Measurements from ENCODE around the gene GALNT17.
"Not testable (repeated sequence)": the region's sequence is repeated elsewhere in the genome, so short reads cannot be mapped to it uniquely, and the experiment has no call there.

GALNT17 gene

GRCh38 chr7:71735961-71736556, 604.1 kb downstream of the GALNT17 start:
- TF ChIP-seq CTCF (IDR thresholded peaks at IDR 0.05; ENCODE audit: insufficient read depth, low read length, missing control alignments), result peak; percentile 86
- CTCF ChIA-PET, result interaction anchor here (0.7 to 10.3 kb wide), 18 partner anchors 9 to 907 kb away, joined by 3 to 185 read pairs (median 4); no protein-coding TSS in a partner anchor
- no peak overlapping the region for H3K4me3 ChIP-seq (ENCODE audit: low read depth, low read length)
- POLR2A ChIA-PET, result no interaction called here
- no peak for DNase-seq (ENCODE audit: low read depth, low spot score)

DNA sequence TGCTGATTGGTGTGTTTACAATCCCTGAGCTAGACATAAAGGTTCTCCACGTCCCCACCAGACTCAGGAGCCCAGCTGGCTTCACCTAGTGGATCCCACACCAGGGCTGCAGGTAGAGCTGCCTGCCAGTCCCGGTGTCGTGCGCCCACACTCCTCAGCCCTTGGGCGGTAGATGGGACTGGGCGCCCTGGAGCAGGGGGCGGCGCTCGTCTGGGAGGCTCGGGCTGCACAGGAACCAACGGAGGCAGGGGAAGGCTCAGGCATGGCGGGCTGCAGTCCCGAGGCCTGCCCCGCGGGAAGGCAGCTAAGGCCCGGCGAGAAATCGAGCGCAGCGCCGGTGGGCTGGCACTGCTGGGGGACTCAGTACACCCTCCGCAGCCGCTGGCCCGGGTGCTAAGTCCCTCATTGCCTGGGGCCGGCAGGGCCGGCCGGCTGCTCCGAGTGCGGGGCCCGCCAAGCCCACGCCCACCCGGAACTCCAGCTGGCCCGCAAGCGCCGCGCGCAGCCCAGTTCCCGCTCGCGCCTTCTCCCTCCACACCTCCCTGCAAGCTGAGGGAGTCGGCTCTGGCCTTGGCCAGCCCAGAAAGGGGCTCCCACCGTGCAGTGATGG, 606.1 kb downstream of the GALNT17 start:
- DNase-seq (ENCODE audit: low read depth, low spot score); POLR2A ChIA-PET; H3K4me3 ChIP-seq (ENCODE audit: low read depth, low read length): not testable (repeated sequence)
- CTCF ChIA-PET, result interaction anchor here (6.6 kb wide), 1 partner anchor 909 kb away, joined by 88 read pairs; no protein-coding TSS in a partner anchor

DNA sequence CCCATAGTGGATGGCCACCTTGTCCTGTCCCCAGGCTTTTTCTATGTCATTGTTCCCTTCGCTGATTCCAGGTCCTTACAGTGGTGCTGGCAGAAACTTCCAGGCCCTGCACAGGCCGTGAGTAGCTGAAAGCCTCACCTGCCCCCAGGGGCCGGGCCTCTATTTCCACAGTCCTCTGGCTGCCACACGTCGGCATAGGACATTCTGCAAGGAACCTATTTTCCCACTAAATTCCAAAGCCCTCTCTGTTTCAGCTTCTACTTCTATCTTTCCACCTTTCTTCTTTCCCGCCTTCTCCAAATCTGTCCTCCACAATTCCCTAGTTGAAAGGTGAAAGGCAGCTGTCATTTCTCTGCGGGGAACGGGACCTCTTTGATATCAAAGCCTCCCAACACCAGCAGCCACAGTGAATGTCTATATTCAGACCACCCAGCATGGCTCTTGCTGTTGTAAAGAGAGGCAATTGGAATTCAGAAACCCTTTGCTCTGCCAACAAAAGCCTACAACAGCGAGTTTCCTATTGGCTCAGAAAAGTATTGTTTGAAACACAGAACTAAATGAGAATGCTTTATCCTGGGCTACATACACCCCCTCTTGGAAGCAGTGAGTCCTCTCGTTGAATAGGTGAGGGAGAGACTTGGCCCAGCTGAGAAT, 607.7 kb downstream of the GALNT17 start:
- no peak for TF ChIP-seq CTCF (IDR thresholded peaks at IDR 0.05; ENCODE audit: insufficient read depth, low read length, missing control alignments)
- DNase-seq (ENCODE audit: low read depth, low spot score), result no peak
- ChIA-PET POLR2A (no interaction called here), CTCF (interaction anchor here (0.8 to 6.6 kb wide), 2 partner anchors 910 to 911 kb away, joined by 3 to 88 read pairs; no protein-coding TSS in a partner anchor)
- H3K4me3 ChIP-seq (ENCODE audit: low read depth, low read length), result no peak overlapping the region

DNA sequence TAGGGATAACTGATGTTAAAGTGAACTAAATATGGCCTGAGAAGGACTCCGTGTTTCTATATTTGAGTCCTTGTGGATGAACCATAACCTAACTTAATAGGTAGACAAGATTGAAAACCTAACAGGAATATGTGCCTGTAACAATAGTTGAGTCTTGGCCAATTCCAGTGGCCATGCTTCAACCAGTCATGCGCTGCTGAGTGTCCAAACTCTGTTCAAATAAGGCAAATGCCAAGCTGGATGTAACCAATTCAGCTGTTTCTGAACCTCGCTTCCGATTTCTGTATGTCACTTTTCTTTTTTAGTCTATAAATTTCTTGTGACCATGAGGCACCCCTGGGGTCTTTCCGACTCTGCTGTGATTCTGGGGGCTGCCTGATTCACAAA, 608.2 kb downstream of the GALNT17 start:
- POLR2A ChIA-PET, result no interaction called here
- no peak overlapping the region for H3K4me3 ChIP-seq (ENCODE audit: low read depth, low read length)
- DNase-seq (ENCODE audit: low read depth, low spot score), result no peak
- CTCF ChIA-PET, result interaction anchor here (0.8 to 1.7 kb wide), 3 partner anchors 882 to 912 kb away, joined by 3 to 4 read pairs (median 3); no protein-coding TSS in a partner anchor
- TF ChIP-seq CTCF (IDR thresholded peaks at IDR 0.05; ENCODE audit: insufficient read depth, low read length, missing control alignments), result no peak

GRCh38 chr7:71746006-71746405, 614.1 kb downstream of the GALNT17 start:
- H3K4me3 ChIP-seq (ENCODE audit: low read depth, low read length), result no peak overlapping the region
- ChIA-PET POLR2A (no interaction called here), CTCF (interaction anchor here (0.9 to 1.9 kb wide), 3 partner anchors 10 to 13 kb away, joined by 3 to 8 read pairs (median 4); no protein-coding TSS in a partner anchor)
- peak; percentile 11 for TF ChIP-seq CTCF (IDR thresholded peaks at IDR 0.05; ENCODE audit: insufficient read depth, low read length, missing control alignments)
- no peak for DNase-seq (ENCODE audit: low read depth, low spot score)

DNA sequence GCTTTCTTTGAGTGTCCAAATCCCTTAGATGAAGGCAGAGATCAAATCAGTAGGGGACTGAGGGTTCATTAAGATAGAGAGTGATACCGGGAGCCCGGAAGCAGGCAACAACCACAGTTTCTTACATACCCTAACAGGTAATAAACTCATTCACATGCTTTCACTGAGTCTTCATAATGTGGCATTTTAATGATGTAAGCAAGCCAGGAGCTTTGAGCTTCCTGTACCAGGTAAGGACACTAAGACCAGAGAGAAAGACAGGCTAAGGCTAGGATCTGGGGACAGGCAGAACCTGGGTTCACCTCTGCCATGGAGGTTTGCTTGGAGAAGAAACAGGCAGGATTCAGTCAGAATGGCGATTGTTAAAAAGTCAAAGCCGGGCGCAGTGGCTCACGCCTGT, 618.3 kb downstream of the GALNT17 start:
- POLR2A ChIA-PET, result no interaction called here
- no peak overlapping the region for H3K4me3 ChIP-seq (ENCODE audit: low read depth, low read length)
- CTCF ChIA-PET, result interaction anchor here (1.0 to 2.0 kb wide), 2 partner anchors 14 to 744 kb away, joined by 3 to 5 read pairs; no protein-coding TSS in a partner anchor
- DNase-seq (ENCODE audit: low read depth, low spot score), result no peak
- no peak for TF ChIP-seq CTCF (IDR thresholded peaks at IDR 0.05; ENCODE audit: insufficient read depth, low read length, missing control alignments)
